ENCODE measurements around the gene GIPR.
A peak's percentile ranks its signal among the peaks of the same experiment; 100 is the strongest.

The GIPR gene

GRCh38 chr19:45630463-45630862 lies 37.6 kb upstream of the GIPR start (continued):
- no peak for TF ChIP-seq ZNF302 (tag by site-specific recombination; IDR thresholded peaks at IDR 0.05; ENCODE audit: low read depth)
- no peak for TF ChIP-seq OVOL3 (tag by site-specific recombination; IDR thresholded peaks at IDR 0.05)
- TF ChIP-seq ZNF184 (tag by site-specific recombination; IDR thresholded peaks at IDR 0.05) = no peak; the same call in 1 of the 2 replicates
- TF ChIP-seq ZNF394 (tag by site-specific recombination; IDR thresholded peaks at IDR 0.05; ENCODE audit: borderline replicate concordance) = peak; percentile 17; the same call in 1 of the 2 replicates
- no peak for TF ChIP-seq ZNF548 (tag by site-specific recombination; IDR thresholded peaks at IDR 0.05)
- TF ChIP-seq ZNF280C (tag by site-specific recombination; IDR thresholded peaks at IDR 0.05) = no peak
- TF ChIP-seq IKZF3 (tag by site-specific recombination; IDR thresholded peaks at IDR 0.05) = no peak
- no peak for TF ChIP-seq ZNF26 (tag by site-specific recombination; IDR thresholded peaks at IDR 0.05)
- TF ChIP-seq KLF10 (tag by site-specific recombination; IDR thresholded peaks at IDR 0.05) = peak; percentile 87
- TF ChIP-seq ZNF670 (tag by site-specific recombination; IDR thresholded peaks at IDR 0.05; ENCODE audit: low read depth) = no peak
- peak; percentile 79; the same call in 1 of the 2 replicates for TF ChIP-seq HOXD13 (CRISPR knock-in tag; IDR thresholded peaks at IDR 0.05; ENCODE audit: borderline replicate concordance)
- TF ChIP-seq ZNF580 (tag by site-specific recombination; IDR thresholded peaks at IDR 0.05) = no peak
- TF ChIP-seq ZBTB48 (tag by site-specific recombination; IDR thresholded peaks at IDR 0.05) = peak; percentile 16; the same call in 1 of the 2 replicates
- TF ChIP-seq ZEB2 (tag by site-specific recombination; IDR thresholded peaks at IDR 0.05) = peak; percentile 88
- no peak for TF ChIP-seq ZNF175 (tag by site-specific recombination; IDR thresholded peaks at IDR 0.05)
- TF ChIP-seq ZNF658 (tag by site-specific recombination; IDR thresholded peaks at IDR 0.05) = no peak
- no peak for TF ChIP-seq ZNF416 (tag by site-specific recombination; IDR thresholded peaks at IDR 0.05)
- TF ChIP-seq FEZF1 (tag by site-specific recombination; IDR thresholded peaks at IDR 0.05) = peak; percentile 84
- no peak for TF ChIP-seq ZNF426 (tag by site-specific recombination; IDR thresholded peaks at IDR 0.05)
- no peak for TF ChIP-seq ZBTB49 (tag by site-specific recombination; IDR thresholded peaks at IDR 0.05; ENCODE audit: low read depth)
- TF ChIP-seq ZNF792 (tag by site-specific recombination; IDR thresholded peaks at IDR 0.05) = no peak
- no peak for TF ChIP-seq ZNF274 (IDR thresholded peaks at IDR 0.05; ENCODE audit: low read length)
- no peak for TF ChIP-seq ZNF274 (tag by site-specific recombination; IDR thresholded peaks at IDR 0.05; ENCODE audit: borderline replicate concordance)
- TF ChIP-seq GLIS1 (tag by site-specific recombination; IDR thresholded peaks at IDR 0.05) = peak; percentile 80
- TF ChIP-seq ZNF600 (tag by site-specific recombination; IDR thresholded peaks at IDR 0.05) = no peak
- 0 out of 2 replicates have a peak, but pooled peaks have one; percentile 42 for TF ChIP-seq PRDM1 (tag by site-specific recombination; IDR thresholded peaks at IDR 0.05)
- TF ChIP-seq SCRT2 (tag by site-specific recombination; IDR thresholded peaks at IDR 0.05) = no peak
- no peak for TF ChIP-seq ZNF146 (tag by site-specific recombination; IDR thresholded peaks at IDR 0.05)
- no peak for TF ChIP-seq ZNF501 (tag by site-specific recombination; IDR thresholded peaks at IDR 0.05)
- TF ChIP-seq GFI1B (tag by site-specific recombination; IDR thresholded peaks at IDR 0.05) = no peak
- no peak for TF ChIP-seq ZNF544 (tag by site-specific recombination; IDR thresholded peaks at IDR 0.05)
